GM12865 (cell line): ENCODE data around the gene ZNF76.

ENCODE experiments used
- DNase-seq: peaks from one replicate; pipeline ENCODE4 v3.0.0; 2010; ENCODE audit warnings: low read depth
- H3K4me3 ChIP-seq: 2 replicates; pipeline ENCODE4 v1.5.1; 2011; ENCODE audit warnings: mild to moderate bottlenecking, low read depth, low read length, control low read depth
- CTCF ChIP-seq: IDR thresholded peaks from 2 replicates; pipeline ENCODE4 v1.5.1; 2011; ENCODE audit warnings: low read length, control low read depth, low read depth, inconsistent platforms; ENCODE audit not compliant: insufficient read depth; ENCODE audit errors: missing control alignments

The ZNF76 gene

GRCh38 chr6:35216412-35216732 lies 43.2 kb upstream of the ZNF76 start:
- TF ChIP-seq CTCF: no peak
- DNase-seq: no peak
- no peak overlapping the region for H3K4me3 ChIP-seq

DNA sequence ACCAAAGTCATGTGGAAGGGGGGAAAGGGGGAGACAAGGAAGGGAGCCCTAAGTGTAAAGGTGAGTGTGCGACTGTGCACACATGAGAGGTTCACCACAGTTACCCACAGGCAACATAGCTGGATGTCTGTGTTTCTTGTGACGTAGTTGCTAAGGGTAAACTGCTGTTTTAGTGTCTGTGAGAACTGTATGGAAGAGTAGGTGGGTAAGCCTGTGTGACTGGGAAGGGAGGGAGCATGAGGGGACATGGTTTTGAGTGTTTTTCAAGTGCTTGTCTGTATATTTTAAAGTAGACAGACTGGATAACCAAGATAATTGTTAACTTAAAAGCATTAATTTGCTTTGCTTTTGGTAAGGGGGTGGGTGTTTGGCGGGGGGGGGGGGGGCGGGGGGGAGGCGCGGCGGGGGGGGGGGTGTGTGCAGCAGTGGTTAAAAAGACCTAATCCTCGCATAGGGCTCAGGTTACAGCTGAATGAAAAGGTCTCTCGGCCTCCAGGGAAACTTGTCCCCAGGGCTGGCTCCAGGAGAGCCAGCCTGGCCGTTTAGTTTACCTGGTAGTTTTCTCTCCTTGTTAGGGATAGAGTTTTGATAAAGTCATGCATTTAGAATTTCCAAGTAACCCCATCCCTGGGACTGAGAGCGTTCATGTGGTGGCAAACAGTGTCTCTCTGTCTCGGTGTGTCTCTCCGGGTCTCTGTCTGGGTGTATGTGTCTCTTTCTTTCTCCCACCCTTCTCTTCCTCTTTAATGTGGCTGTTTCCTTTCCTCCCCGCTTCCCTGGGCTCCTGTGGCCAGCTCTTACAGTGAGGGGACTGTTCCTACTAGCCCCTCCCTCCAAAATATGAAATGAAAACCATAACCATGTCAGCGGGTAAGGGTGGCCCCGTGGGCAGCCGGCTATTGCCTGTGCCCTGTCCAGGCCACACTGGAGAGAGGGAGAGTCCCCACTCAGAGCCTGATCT lies 42.4 kb upstream of the ZNF76 start:
- H3K4me3 ChIP-seq: no peak overlapping the region
- DNase-seq: no peak
- no peak for TF ChIP-seq CTCF

DNA sequence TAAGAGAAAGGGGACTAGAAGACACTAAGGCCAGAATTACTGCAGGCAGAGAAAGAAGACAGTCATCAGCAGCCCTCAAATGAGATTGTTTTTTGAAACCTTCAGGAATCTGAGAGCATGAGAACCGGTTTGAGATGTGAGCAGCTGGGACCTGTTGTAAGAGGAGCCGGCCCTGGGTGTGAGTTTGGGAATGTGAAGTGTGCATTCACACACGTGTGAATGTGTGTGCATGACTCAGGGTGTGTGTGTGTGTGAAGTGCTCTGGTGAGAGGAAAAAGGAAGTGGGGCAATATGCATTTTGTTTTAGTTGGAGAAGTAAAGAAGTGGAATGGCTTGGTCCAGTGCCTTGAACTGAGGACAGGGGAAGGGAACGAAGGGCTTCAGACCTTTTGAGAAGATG lies 41.5 kb upstream of the ZNF76 start:
- no peak for TF ChIP-seq CTCF
- no peak for DNase-seq
- H3K4me3 ChIP-seq: no peak overlapping the region

- no peak for TF ChIP-seq CTCF
- no peak overlapping the region for H3K4me3 ChIP-seq
- DNase-seq: no peak
These were observed 41.1 kb upstream of the ZNF76 start for GRCh38 chr6:35218456-35218855.

GRCh38 chr6:35219683-35220326 lies 39.7 kb upstream of the ZNF76 start:
- TF ChIP-seq CTCF: no peak
- H3K4me3 ChIP-seq: no peak overlapping the region
- no peak for DNase-seq

DNA sequence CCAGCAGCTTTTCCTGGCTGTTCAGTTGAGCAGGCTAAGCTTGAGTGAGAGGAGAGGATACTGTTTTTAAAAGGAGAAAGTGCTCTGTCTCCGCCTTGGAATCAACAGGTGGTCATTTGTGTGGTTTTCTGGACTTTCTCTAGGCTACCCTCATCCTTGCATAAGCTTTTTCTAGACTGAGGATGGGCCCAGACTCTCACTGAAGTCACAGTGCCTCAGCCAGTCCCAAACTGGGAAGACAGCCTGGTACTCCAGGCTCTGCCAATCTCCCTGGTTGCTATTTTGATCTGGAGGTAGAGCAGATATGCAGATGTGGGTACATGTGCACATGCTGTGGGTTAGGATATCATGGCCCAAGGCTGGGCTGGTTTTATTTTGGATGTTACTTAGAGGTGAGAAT lies 38.8 kb upstream of the ZNF76 start:
- H3K4me3 ChIP-seq: no peak overlapping the region
- no peak for DNase-seq
- no peak for TF ChIP-seq CTCF
